Measurements from ENCODE around the gene PSMB10. TPM values are rescaled to one million over a fixed set of nuclear protein-coding genes. Genes with fewer than 3 reads are reported as not detected.
A peak's percentile ranks its signal among the peaks of the same experiment; 100 is the strongest.

Gene PSMB10
- total RNA-seq, 1 donor from 2014 or later = 35.8 TPM

GRCh38 chr16:67892899-67893742 is 43.5 kb downstream of the PSMB10 start, which contains the start of gene PSKH1:
PSKH1 (plus strand) TSS chr16:67893254; CDS start chr16:67908750, 15,496 bp downstream.
- no peak for FAIRE-seq
- no peaks in the 10 kb centered on the region for H3K36me3 ChIP-seq (ENCODE audit: insufficient read depth, low read length)
- H3K4me3 ChIP-seq (ENCODE audit: insufficient read depth, low read depth, low read length) = peak within 1 kb of the TSS; percentile 88
- no peaks in the 10 kb centered on the region for H3K27me3 ChIP-seq (ENCODE audit: insufficient read depth, low read length)
- H3K79me2 ChIP-seq (ENCODE audit: insufficient read depth, low read length) = peaks cover 45% of the 10 kb centered on the region
- TF ChIP-seq CTCF (IDR thresholded peaks at IDR 0.05; ENCODE audit: insufficient read depth, low read depth, low read length) = no peak
- no peak for TF ChIP-seq EZH2 (IDR thresholded peaks at IDR 0.05; ENCODE audit: insufficient read depth, low read length)
- peak within 1 kb of the TSS; percentile 92 for H3K4me2 ChIP-seq (ENCODE audit: low read length)
- H3K9me3 ChIP-seq (ENCODE audit: insufficient read depth, low read depth, low read length) = no peaks in the 10 kb centered on the region
- Mint-ChIP-seq H3K27ac (ENCODE audit: unreplicated experiment) (peak within 1 kb of the TSS; percentile 97), H3K27me3 (ENCODE audit: low read depth, unreplicated experiment) (no peaks in the 10 kb centered on the region), H3K4me3 (ENCODE audit: unreplicated experiment) (peak within 1 kb of the TSS; percentile 97), H3K9me3 (ENCODE audit: unreplicated experiment) (no peaks in the 10 kb centered on the region), H3K36me3 (ENCODE audit: low read depth, unreplicated experiment) (no peaks in the 10 kb centered on the region), H3K4me1 (ENCODE audit: low read depth, unreplicated experiment) (peaks cover 2% of the 10 kb centered on the region)
- peak within 1 kb of the TSS; percentile 90 for H3K27ac ChIP-seq (ENCODE audit: low read depth, low read length)
- H4K20me1 ChIP-seq (ENCODE audit: insufficient read depth, low read length) = peaks cover 24% of the 10 kb centered on the region
- H3K4me1 ChIP-seq (ENCODE audit: insufficient read depth, low read length) = peaks cover 24% of the 10 kb centered on the region
- H2AFZ ChIP-seq (ENCODE audit: low read depth, low read length) = peak within 1 kb of the TSS; percentile 91
- peak; percentile 85 for DNase-seq (ENCODE audit: low read depth)
- peak within 1 kb of the TSS; percentile 98 for H3K9ac ChIP-seq (ENCODE audit: low read length)

- peak overlapping the region; percentile 88 for H3K4me3 Mint-ChIP-seq (ENCODE audit: unreplicated experiment)
Measured at GRCh38 chr16:67892375-67892774, 44.3 kb downstream of the PSMB10 start.

More at GRCh38 chr16:67892375-67892774, 44.3 kb downstream of the PSMB10 start:
- Mint-ChIP-seq H3K9me3 (ENCODE audit: unreplicated experiment) (no peaks in the 10 kb centered on the region), H3K36me3 (ENCODE audit: low read depth, unreplicated experiment) (peaks cover 2% of the 10 kb centered on the region), H3K4me1 (ENCODE audit: low read depth, unreplicated experiment) (peaks cover 2% of the 10 kb centered on the region), H3K27me3 (ENCODE audit: low read depth, unreplicated experiment) (no peaks in the 10 kb centered on the region), H3K27ac (ENCODE audit: unreplicated experiment) (no peak overlapping the region)
- Histone ChIP-seq H3K79me2 (ENCODE audit: insufficient read depth, low read length) (peaks cover 38% of the 10 kb centered on the region), H3K4me2 (ENCODE audit: low read length) (peak overlapping the region; percentile 87), H3K27ac (ENCODE audit: low read depth, low read length) (peak overlapping the region; percentile 19), H3K4me3 (ENCODE audit: insufficient read depth, low read depth, low read length) (peak overlapping the region; percentile 56), H4K20me1 (ENCODE audit: insufficient read depth, low read length) (peaks cover 20% of the 10 kb centered on the region), H3K27me3 (ENCODE audit: insufficient read depth, low read length) (no peaks in the 10 kb centered on the region), H2AFZ (ENCODE audit: low read depth, low read length) (peak overlapping the region; percentile 18), H3K4me1 (ENCODE audit: insufficient read depth, low read length) (peaks cover 23% of the 10 kb centered on the region), H3K9ac (ENCODE audit: low read length) (peak overlapping the region; percentile 69), H3K9me3 (ENCODE audit: insufficient read depth, low read depth, low read length) (no peaks in the 10 kb centered on the region), H3K36me3 (ENCODE audit: insufficient read depth, low read length) (no peaks in the 10 kb centered on the region)
- DNase-seq (ENCODE audit: low read depth) (no peak), FAIRE-seq (no peak)
- TF ChIP-seq CTCF (IDR thresholded peaks at IDR 0.05; ENCODE audit: insufficient read depth, low read depth, low read length) = no peak
